CD1c-positive myeloid dendritic cell (primary cell): Measurements from ENCODE around the gene ZNRD2.

Experiments
- DNase-seq: peaks from one replicate; pipeline ENCODE4 v3.0.0-alpha.2; 2016; ENCODE audit errors: extremely low spot score

Gene ZNRD2

DNA sequence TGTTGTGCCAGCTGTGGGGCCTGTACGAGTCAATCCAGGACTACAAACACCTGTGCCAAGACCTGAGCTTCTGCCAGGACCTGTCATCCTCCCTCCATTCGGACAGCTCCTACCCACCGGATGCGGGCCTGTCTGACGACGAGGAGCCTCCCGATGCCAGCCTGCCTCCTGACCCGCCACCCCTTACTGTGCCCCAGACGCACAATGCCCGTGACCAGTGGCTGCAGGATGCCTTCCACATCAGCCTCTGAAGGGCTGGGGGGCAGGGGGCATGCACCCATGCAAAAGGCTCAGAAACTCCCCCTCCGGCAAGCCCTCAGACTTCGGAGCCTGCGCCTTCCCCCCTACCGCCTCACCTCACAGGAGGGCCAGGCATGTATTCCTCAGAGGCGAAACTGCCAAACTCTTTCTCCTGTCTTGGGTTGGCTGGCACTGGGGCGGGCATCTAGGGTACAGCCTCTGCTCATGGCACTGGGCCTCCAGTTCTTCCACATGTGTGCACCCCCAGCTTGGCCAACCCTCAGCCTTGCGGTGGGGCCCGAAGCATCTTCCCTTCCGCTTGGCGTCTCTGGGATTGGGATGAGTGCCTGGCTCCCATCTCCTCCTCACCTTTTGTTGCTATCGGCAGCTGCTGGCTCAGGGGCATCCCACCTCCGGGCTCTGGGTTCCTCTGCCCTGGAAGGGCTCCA lies 3.3 kb downstream of the ZNRD2 start:
- no peak for DNase-seq

GRCh38 chr11:65574109-65574810 lies 4.0 kb downstream of the ZNRD2 start:
- peak; percentile 97 for DNase-seq

GRCh38 chr11:65574811-65575567 lies 4.7 kb downstream of the ZNRD2 start:
- no peak for DNase-seq

DNA sequence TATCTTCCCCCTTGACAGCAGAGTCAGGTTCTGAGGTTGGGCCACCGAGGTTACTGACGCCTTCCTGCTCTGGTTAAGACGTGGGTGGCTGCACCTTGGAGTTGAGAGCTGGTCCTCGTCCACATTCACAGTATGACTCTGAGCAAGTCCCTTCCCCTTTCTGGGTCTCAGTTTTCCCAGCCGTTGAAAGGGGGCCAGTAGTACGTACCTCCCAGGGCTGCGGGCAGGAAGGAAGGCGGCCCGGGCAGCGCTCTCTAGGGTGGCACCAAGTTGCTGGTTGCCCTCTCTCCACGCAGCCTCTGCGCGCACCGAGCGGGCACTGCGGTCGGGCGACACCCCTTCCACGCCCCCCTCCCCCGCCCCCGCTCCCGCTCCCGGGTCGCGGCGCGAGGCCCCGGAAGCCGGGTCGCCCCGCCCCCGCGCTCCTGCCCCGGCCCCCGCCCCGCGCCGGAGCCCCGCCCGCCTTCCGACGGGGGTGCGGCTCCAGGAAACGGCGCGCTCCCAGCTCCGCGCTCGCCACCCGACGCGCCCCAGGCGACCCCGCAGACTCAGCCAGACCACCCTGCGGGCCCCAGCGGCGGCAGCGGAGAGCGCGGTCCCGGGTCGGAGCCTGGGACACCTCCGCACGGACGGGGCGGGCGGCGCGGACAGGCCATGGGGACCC lies 5.4 kb downstream of the ZNRD2 start, which contains the start of gene EHBP1L1:
Gene EHBP1L1 (plus strand): TSS at position 486 of the 664 bp plus-strand sequence. CDS start 250 bp downstream, outside the sequence.
- peak; percentile 92 for DNase-seq

DNA sequence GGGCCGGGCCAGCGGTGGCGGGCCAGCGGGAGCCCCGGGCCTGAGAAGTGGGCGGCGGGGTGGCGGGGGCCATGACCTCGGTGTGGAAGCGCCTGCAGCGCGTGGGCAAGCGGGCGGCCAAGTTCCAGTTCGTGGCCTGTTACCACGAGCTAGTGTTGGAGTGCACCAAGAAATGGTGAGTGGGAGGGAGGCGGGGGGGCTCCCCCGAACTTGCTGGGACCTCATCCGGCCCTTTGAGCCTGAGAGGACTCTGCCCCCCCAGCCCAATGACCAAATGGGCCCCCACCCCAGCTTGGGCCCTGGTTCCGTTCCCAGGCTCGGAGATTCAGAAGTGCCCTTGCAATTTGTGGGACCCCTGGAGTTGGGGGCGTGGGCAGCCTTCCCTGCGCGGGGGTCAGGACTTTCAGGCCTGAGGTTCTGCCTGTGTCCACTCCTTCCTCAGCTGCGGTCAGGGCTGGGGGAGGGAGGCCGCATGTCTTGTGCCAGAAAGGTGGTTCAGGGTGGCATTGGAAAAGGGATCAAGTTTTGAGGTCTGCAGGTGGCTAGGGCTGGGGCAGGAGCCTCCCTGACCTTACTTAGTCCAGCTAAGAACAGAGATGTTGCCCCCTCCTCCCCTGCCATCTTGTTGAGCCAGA lies 6.1 kb downstream of the ZNRD2 start:
- peak; percentile 77 for DNase-seq

DNA sequence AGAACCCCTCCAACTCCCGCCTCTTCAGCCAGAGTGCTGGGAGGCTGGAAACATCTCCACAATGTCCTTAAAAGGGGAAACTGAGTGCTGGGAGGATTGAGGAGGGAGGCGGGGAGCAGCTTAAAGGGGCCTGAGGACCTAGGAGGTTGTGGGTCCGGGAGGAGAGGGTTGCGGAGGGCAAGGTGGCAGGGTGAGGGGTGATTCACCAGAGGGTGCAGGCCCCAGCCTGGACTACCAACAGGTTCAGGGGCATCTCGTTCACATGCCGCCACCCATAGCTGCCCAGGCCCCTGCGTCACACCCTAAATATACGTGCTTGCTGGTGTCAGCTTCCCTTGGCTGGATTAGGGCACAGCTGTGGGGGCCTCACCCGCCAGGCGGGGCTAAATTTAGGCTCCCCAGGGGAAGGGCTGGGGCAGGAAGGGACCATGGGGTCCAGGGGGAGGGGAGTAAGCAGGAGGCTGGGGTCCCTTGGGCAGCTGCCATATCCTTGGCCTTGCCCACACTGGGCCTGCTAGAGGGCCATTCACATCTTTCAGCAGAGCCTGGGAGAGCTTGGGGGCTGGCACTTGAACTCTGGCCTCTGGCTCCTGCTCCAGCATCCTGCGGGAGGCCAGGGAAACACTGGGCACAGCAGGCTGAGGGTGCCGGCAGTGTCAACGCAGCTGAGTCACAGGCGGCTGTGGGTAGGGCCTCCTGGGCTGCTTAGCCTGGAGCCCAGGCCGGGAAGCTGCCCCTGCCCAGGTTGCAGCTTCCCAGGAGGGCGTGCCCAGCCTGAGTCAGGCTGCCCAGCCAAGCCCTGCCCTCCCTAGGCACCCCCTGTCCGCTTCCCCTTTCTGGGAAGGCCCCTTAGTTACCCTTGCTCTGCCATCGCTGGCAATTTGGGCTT lies 6.8 kb downstream of the ZNRD2 start:
- peak; percentile 94 for DNase-seq

DNA sequence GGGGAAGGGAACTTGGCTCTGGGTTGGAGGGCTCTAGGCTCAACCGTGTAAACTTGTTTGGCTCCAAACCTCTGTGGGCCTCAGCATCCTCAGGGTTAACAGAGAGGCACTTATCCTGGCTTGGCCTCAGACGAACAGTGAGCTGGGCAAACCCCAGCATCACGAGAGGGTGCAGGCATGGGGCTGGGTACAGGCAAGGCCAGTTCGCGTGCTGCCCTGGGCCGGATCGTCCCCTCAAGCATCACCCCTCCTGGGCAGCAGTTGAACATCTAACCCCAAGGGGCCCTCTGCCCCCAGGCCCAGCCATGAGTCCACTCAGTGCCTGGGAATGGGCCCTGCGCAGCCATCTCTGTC lies 7.5 kb downstream of the ZNRD2 start:
- DNase-seq, result no peak

DNA sequence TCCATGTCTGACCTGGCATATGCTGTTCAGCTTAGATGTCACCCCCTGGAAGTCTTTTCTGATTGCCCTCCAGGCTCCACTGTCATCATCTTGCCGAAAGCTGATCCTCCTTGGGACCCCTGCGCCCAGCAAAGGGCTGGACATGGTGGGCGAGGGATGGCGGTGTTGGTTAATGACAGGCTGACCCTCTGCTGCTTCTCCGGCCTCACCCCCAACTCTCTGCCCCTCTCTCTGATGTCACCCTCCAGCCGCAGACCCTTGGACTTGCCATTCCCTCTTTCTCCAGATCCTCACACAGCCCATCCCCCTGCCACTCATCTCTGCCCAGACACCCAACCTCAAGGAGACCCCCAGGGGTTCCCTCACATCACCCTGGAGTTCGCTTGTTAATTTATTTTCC lies 7.9 kb downstream of the ZNRD2 start:
- no peak for DNase-seq

GRCh38 chr11:65578667-65579066 lies 8.4 kb downstream of the ZNRD2 start:
- DNase-seq, result no peak

- DNase-seq, result no peak
Observed at GRCh38 chr11:65579291-65579690, 9.0 kb downstream of the ZNRD2 start.

- DNase-seq, result no peak
Observed at GRCh38 chr11:65580031-65580692, 9.9 kb downstream of the ZNRD2 start.

- DNase-seq, result no peak
Observed at GRCh38 chr11:65580756-65581155, 10.5 kb downstream of the ZNRD2 start.

GRCh38 chr11:65581928-65582327 lies 11.7 kb downstream of the ZNRD2 start:
- DNase-seq, result no peak

DNA sequence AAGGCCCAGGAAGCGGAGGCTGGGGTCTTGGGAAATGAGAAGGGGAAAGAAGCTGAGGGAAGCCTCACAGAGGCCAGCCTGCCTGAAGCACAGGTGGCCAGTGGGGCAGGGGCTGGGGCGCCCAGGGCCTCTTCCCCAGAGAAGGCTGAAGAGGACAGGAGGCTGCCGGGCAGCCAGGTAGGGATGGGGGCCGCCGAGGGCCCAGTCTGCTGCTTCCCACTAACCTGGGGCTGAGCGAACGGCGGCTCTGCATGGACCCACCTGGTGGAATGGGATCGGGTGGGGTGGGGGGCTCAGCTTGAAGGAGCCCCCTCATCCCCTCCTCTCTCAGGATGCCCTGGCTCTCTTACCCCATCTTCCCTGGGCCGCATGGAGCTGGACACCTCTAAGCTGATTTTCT lies 13.3 kb downstream of the ZNRD2 start:
- DNase-seq, result no peak

- no peak for DNase-seq
Observed at GRCh38 chr11:65584106-65584505, 13.8 kb downstream of the ZNRD2 start.

- no peak for DNase-seq
Observed at GRCh38 chr11:65584723-65585171, 14.5 kb downstream of the ZNRD2 start.

GRCh38 chr11:65585396-65586246 lies 15.3 kb downstream of the ZNRD2 start:
- DNase-seq, result no peak

DNA sequence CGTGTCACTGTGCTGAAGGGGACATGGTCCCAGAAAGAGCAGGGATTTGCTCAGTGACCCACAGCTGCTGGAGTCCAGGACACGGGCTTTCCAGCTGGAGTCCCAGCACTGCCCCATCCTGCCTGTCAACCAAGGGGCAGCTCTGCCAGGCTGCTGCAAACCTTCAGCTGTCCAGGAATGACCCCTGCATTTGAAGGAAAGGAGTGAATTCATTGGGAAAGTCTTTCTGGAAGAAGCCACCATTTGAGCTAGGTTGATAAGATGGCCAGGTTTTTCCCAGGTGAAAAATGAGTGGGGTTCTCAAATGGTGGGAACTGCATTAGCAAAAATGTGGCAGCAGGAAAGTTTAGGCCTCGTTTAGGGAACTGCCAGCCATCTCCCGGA lies 16.0 kb downstream of the ZNRD2 start:
- DNase-seq, result no peak

GRCh38 chr11:65586676-65587075 lies 16.4 kb downstream of the ZNRD2 start:
- peak; percentile 26 for DNase-seq
